ENCODE data around the gene SMPD4.
"Not testable (repeated sequence)": the region's sequence is repeated elsewhere in the genome, so short reads cannot be mapped to it uniquely, and the experiment has no call there.

- TF ChIP-seq ZBED4 (CRISPR knock-in tag; IDR thresholded peaks at IDR 0.05; ENCODE audit: borderline replicate concordance); NBN (conservative IDR thresholded peaks at IDR 0.05); EP300 (IDR thresholded peaks at IDR 0.05; ENCODE audit: low read depth in 2 of 2, low read length in 2 of 2); EP300 (CRISPR knock-in tag; IDR thresholded peaks at IDR 0.05; ENCODE audit: borderline replicate concordance); EED (CRISPR knock-in tag; IDR thresholded peaks at IDR 0.05); MAX (IDR thresholded peaks at IDR 0.05); EZH2 (conservative IDR thresholded peaks at IDR 0.05; ENCODE audit: low read depth, low read length); NONO (IDR thresholded peaks at IDR 0.05); NONO (CRISPR knock-in tag; conservative IDR thresholded peaks at IDR 0.05); NFATC3 (CRISPR knock-in tag; IDR thresholded peaks at IDR 0.05): not testable (repeated sequence)
Measured at GRCh38 chr2:130141002-130141401, 40.4 kb downstream of the SMPD4 start.

All from HepG2 (cell line).